Activated naive CD8-positive, alpha-beta T cell treated with anti-CD3 and anti-CD28 coated beads, Interleukin-2, amount 10 ng/mL, durations not matched to agents 7 days and 5 days (primary cell): Measurements from ENCODE around the gene ZNF407. TPM values are rescaled to one million over a fixed set of nuclear protein-coding genes. Genes with fewer than 3 reads are reported as not detected.

Experiments
- ATAC-seq: fragments of 150-1000 bp; cut with Tn5 transposase; one replicate; pipeline ENCODE4 v1.10.0; 2021; ENCODE audit warnings: low read depth, moderate library complexity
- POLR2A ChIA-PET: fragments of 350-600 bp; sonication (Branson Sonifier 250); formaldehyde crosslinking; loops from one replicate; lab custom pipeline; 2021; ENCODE audit warnings: antibody characterized with exemption; lab: Charles Lee
- DNase-seq: peaks from one replicate; pipeline ENCODE4 v3.0.0; 2021
- H3K27ac Mint-ChIP-seq: one replicate; pipeline ENCODE4 v1.8.0; 2022; ENCODE audit warnings: mild to moderate bottlenecking, mixed read lengths
- H3K27me3 Mint-ChIP-seq: one replicate; pipeline ENCODE4 v1.8.0; 2022; ENCODE audit warnings: mild to moderate bottlenecking, moderate library complexity, mixed read lengths
- H3K36me3 Mint-ChIP-seq: one replicate; pipeline ENCODE4 v1.8.0; 2021; ENCODE audit warnings: mild to moderate bottlenecking, mixed read lengths
- H3K4me1 Mint-ChIP-seq: one replicate; pipeline ENCODE4 v1.8.0; 2021; ENCODE audit warnings: mixed read lengths
- H3K4me3 Mint-ChIP-seq: one replicate; pipeline ENCODE4 v1.8.0; 2022; ENCODE audit warnings: mild to moderate bottlenecking, moderate library complexity, mixed read lengths
- H3K9me3 Mint-ChIP-seq: one replicate; pipeline ENCODE4 v1.8.0; 2021; ENCODE audit warnings: mixed read lengths
- total RNA-seq, 2 experiments: library from RNA; stranded (reverse); gene quantifications; one replicate each; pipeline ENCODE4 v1.2.3, GENCODE V29; 2021

Gene ZNF407
- total RNA-seq, 2 experiments from 2014 or later: 16.9 to 17.1 TPM

- H3K4me3 Mint-ChIP-seq: no peak overlapping the region
- H3K9me3 Mint-ChIP-seq: no peaks in the 10 kb centered on the region
- no peaks in the 10 kb centered on the region for H3K4me1 Mint-ChIP-seq
- no peaks in the 10 kb centered on the region for H3K36me3 Mint-ChIP-seq
- H3K27me3 Mint-ChIP-seq: no peaks in the 10 kb centered on the region
- no peak overlapping the region for H3K27ac Mint-ChIP-seq
- ATAC-seq (no peak), DNase-seq (no peak)
- POLR2A ChIA-PET: no interaction called here
Measured at GRCh38 chr18:75036917-75037688, 439.4 kb downstream of the ZNF407 start.

- DNase-seq (no peak), ATAC-seq (no peak)
- POLR2A ChIA-PET: no interaction called here
- Mint-ChIP-seq H3K36me3 (no peaks in the 10 kb centered on the region), H3K4me3 (no peak overlapping the region), H3K27me3 (no peaks in the 10 kb centered on the region), H3K9me3 (no peaks in the 10 kb centered on the region), H3K4me1 (no peaks in the 10 kb centered on the region), H3K27ac (no peak overlapping the region)
Measured at GRCh38 chr18:75037689-75037955, 440.0 kb downstream of the ZNF407 start.

GRCh38 chr18:75041586-75041985 lies 443.9 kb downstream of the ZNF407 start:
- H3K27me3 Mint-ChIP-seq: no peaks in the 10 kb centered on the region
- H3K4me3 Mint-ChIP-seq: no peak overlapping the region
- no peaks in the 10 kb centered on the region for H3K4me1 Mint-ChIP-seq
- H3K36me3 Mint-ChIP-seq: no peaks in the 10 kb centered on the region
- POLR2A ChIA-PET: no interaction called here
- DNase-seq (no peak), ATAC-seq (no peak)
- no peaks in the 10 kb centered on the region for H3K9me3 Mint-ChIP-seq
- no peak overlapping the region for H3K27ac Mint-ChIP-seq

GRCh38 chr18:75043478-75043877 lies 445.8 kb downstream of the ZNF407 start:
- Mint-ChIP-seq H3K27me3 (no peaks in the 10 kb centered on the region), H3K4me1 (no peaks in the 10 kb centered on the region), H3K9me3 (no peaks in the 10 kb centered on the region), H3K36me3 (no peaks in the 10 kb centered on the region), H3K4me3 (no peak overlapping the region), H3K27ac (no peak overlapping the region)
- no peak for DNase-seq
- POLR2A ChIA-PET: no interaction called here
- no peak for ATAC-seq

DNA sequence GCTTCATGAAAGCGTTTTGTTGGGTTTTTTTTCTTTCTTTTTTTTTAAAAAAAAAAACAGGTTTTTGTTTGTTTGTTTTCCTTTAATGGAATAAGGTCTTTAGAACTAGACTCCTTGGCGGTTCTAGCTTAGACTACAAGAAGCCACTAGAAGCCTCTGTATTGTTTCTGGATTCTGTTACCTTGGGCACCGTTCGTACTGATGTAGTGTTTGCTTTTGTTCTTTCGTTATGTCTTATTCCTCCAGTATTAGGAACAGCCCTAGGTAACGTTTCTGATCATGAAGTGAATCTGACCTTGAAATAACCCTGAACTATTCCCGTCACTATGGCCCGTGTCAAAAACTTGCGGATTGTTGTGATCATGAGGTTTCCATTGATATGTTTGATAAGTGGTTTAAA lies 446.6 kb downstream of the ZNF407 start:
- DNase-seq (no peak), ATAC-seq (no peak)
- H3K4me1 Mint-ChIP-seq: no peaks in the 10 kb centered on the region
- no peaks in the 10 kb centered on the region for H3K36me3 Mint-ChIP-seq
- no peaks in the 10 kb centered on the region for H3K9me3 Mint-ChIP-seq
- H3K27ac Mint-ChIP-seq: no peak overlapping the region
- no peak overlapping the region for H3K4me3 Mint-ChIP-seq
- H3K27me3 Mint-ChIP-seq: no peaks in the 10 kb centered on the region
- POLR2A ChIA-PET: no interaction called here

DNA sequence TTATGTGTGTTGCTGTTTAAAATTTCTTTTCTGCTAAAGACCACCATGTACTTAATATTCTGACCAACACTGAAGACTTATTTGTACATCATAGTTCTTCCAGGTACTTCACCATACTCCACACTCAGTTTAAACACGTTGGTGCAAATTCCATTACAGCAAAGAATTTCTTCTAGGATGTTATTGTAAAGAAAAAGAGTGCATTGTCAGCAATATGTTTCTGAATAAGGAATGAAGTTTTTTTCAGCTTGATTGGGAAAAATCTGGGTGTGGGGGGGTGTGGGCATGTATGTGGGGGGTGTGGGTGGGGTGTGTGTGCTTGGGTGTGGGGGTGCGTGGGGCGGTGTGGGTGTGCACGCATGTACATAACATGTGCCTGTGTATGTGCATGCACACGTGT lies 447.1 kb downstream of the ZNF407 start:
- H3K4me3 Mint-ChIP-seq: no peak overlapping the region
- H3K27me3 Mint-ChIP-seq: no peaks in the 10 kb centered on the region
- H3K27ac Mint-ChIP-seq: no peak overlapping the region
- no peaks in the 10 kb centered on the region for H3K9me3 Mint-ChIP-seq
- ATAC-seq (no peak), DNase-seq (no peak)
- peaks cover 2% of the 10 kb centered on the region for H3K4me1 Mint-ChIP-seq
- POLR2A ChIA-PET: no interaction called here
- H3K36me3 Mint-ChIP-seq: no peaks in the 10 kb centered on the region

DNA sequence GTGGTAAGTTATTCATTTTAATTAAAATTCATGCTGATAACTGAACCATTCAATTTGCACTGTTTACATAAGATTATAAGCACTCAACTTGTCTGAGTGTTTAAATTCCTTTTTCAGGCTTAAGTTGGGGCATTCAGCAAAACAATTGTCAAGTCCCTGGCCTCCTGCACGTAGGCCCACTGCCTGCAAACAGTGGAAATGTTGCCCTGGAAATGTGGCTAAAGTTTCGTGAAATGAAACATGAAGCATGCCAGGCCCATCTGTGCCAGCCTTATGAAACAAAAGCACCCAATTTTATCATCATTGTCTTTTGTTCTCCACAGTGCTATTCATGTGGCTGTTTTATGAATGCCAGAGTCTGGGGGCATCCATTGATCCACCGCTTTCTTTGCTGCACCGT lies 447.6 kb downstream of the ZNF407 start:
- no peak for ATAC-seq
- Mint-ChIP-seq H3K36me3 (no peaks in the 10 kb centered on the region), H3K9me3 (no peaks in the 10 kb centered on the region), H3K27me3 (no peaks in the 10 kb centered on the region), H3K27ac (no peak overlapping the region), H3K4me3 (no peak overlapping the region), H3K4me1 (peaks cover 2% of the 10 kb centered on the region)
- POLR2A ChIA-PET: no interaction called here
- no peak for DNase-seq

DNA sequence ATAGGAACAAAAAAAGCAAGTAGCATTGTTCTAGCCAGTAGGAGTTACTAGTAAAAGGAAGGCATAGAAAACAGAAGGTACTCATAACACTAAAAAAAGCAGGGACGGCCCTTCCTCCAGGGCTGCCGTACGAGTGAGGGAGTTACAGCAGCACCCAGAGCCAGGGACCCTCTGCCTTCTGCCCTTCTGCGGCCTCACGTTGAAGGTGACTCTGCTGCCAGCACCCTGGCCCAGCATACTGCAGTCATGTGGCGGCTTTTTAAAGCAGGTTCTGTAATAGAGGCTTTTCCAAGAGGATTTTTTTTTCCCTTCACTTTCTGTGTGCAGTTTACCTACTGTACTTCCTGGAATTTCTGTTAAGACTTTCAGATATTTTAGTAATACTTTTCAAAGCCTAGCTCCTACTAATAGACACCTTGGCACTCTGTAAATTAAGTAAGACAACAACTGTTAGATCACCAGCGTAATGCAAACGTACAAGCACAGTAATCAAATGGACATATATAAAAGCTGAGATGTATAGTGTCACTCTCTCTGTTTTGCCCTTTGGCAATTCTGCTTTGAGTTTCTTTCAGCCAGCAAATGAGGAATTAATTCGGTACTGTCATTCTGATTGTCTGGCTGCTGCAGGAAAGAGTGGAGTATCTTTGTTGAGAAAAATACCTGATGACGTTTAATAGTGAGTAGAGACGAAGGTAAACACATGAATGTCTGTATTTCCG lies 449.7 kb downstream of the ZNF407 start:
- Mint-ChIP-seq H3K27ac (no peak overlapping the region), H3K4me3 (no peak overlapping the region), H3K27me3 (no peaks in the 10 kb centered on the region), H3K4me1 (peaks cover 2% of the 10 kb centered on the region), H3K9me3 (no peaks in the 10 kb centered on the region), H3K36me3 (no peaks in the 10 kb centered on the region)
- POLR2A ChIA-PET: no interaction called here
- no peak for ATAC-seq
- DNase-seq: no peak

- H3K27me3 Mint-ChIP-seq: no peaks in the 10 kb centered on the region
- H3K36me3 Mint-ChIP-seq: no peaks in the 10 kb centered on the region
- H3K4me3 Mint-ChIP-seq: no peak overlapping the region
- ATAC-seq (no peak), DNase-seq (no peak)
- peaks cover 4% of the 10 kb centered on the region for H3K4me1 Mint-ChIP-seq
- POLR2A ChIA-PET: no interaction called here
- no peak overlapping the region for H3K27ac Mint-ChIP-seq
- H3K9me3 Mint-ChIP-seq: no peaks in the 10 kb centered on the region
Measured at GRCh38 chr18:75048776-75049454, 451.2 kb downstream of the ZNF407 start.

- Mint-ChIP-seq H3K27me3 (no peaks in the 10 kb centered on the region), H3K36me3 (no peaks in the 10 kb centered on the region), H3K27ac (no peak overlapping the region), H3K9me3 (no peaks in the 10 kb centered on the region), H3K4me1 (peaks cover 4% of the 10 kb centered on the region), H3K4me3 (no peak overlapping the region)
- ATAC-seq (no peak), DNase-seq (no peak)
- POLR2A ChIA-PET: no interaction called here
Measured at GRCh38 chr18:75049455-75049789, 451.8 kb downstream of the ZNF407 start.

DNA sequence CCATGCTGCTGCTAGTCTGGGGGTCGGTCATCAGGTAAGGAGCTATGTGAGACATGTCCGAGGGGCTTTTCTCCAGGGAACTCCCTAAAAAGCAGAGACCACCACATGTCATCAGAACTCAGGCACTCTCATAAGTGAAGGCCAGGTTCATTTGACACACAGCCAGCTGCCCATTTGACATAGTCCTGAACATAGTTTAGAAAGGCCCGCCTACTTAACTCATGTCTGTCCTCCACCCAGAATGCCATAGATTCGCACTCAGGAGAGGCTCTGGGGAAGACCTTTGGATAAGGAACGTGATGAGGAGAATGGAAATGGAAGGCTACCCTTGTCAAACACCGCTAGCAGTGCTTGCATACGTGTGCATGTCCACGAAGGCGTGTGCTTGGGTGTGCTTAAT lies 454.1 kb downstream of the ZNF407 start:
- no peak overlapping the region for H3K4me3 Mint-ChIP-seq
- POLR2A ChIA-PET: no interaction called here
- ATAC-seq (no peak), DNase-seq (no peak)
- no peaks in the 10 kb centered on the region for H3K9me3 Mint-ChIP-seq
- no peaks in the 10 kb centered on the region for H3K36me3 Mint-ChIP-seq
- H3K27me3 Mint-ChIP-seq: no peaks in the 10 kb centered on the region
- H3K4me1 Mint-ChIP-seq: peaks cover 4% of the 10 kb centered on the region
- no peak overlapping the region for H3K27ac Mint-ChIP-seq

- H3K27ac Mint-ChIP-seq: no peak overlapping the region
- H3K36me3 Mint-ChIP-seq: no peaks in the 10 kb centered on the region
- POLR2A ChIA-PET: no interaction called here
- H3K4me3 Mint-ChIP-seq: no peak overlapping the region
- ATAC-seq (no peak), DNase-seq (no peak)
- no peaks in the 10 kb centered on the region for H3K27me3 Mint-ChIP-seq
- H3K9me3 Mint-ChIP-seq: no peaks in the 10 kb centered on the region
- H3K4me1 Mint-ChIP-seq: peaks cover 4% of the 10 kb centered on the region
Measured at GRCh38 chr18:75052475-75052874, 454.8 kb downstream of the ZNF407 start.

DNA sequence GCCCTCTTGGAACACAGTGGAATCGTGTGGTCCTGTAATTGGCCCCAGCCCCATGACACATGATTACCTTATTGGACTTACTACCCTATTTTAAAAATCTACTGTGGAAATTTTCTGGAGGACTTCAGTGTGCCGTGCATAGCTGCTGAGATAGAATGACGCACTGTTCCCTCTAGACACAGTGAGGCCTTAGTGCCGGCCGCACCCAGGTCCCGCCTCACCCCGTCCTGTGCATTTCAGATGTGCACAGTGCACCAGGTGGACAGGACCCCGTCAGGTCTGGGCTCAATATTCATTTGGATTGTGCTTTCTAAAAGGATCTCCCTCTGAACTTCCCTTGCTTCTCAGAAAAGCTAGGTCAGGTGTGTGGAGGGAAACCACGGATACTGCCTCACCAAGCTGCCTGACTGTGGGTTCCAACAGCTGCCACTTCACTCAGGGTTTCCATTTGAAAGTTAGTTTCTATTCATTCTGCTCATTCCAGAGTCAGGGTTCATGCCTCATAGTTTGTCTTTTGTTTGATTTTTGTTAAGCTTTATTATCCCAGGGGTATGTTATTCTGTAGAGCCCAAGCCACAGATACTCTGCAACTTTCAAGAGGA lies 455.5 kb downstream of the ZNF407 start:
- no peak overlapping the region for H3K27ac Mint-ChIP-seq
- peaks cover 4% of the 10 kb centered on the region for H3K4me1 Mint-ChIP-seq
- POLR2A ChIA-PET: interaction anchor here (0.6 kb wide), 1 partner anchor 35 kb away, joined by 3 read pairs; no protein-coding TSS in a partner anchor
- no peak for ATAC-seq
- no peak overlapping the region for H3K4me3 Mint-ChIP-seq
- no peaks in the 10 kb centered on the region for H3K36me3 Mint-ChIP-seq
- no peaks in the 10 kb centered on the region for H3K9me3 Mint-ChIP-seq
- H3K27me3 Mint-ChIP-seq: no peaks in the 10 kb centered on the region
- DNase-seq: no peak

DNA sequence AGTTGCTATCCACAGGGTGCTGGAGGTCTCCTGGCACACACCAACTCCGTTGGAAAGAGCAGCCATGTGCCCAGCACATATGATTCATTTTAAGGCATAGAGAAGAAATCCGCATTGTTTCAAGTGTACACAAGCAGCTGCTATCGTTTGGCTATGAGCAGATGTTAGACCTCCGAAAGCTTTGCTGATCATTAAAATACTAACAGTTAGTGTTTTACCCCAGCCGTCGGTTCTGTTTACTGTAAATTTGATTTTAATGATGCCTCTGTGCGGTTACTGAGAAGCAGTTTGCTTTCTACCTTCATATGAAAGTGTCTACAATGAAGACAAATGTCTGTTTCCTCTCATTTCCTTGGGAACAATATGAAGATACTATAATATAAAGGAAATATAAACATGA lies 456.4 kb downstream of the ZNF407 start:
- ATAC-seq: no peak
- Mint-ChIP-seq H3K27me3 (no peaks in the 10 kb centered on the region), H3K4me1 (peaks cover 4% of the 10 kb centered on the region), H3K27ac (no peak overlapping the region), H3K4me3 (no peak overlapping the region), H3K36me3 (no peaks in the 10 kb centered on the region), H3K9me3 (no peaks in the 10 kb centered on the region)
- DNase-seq: no peak
- POLR2A ChIA-PET: no interaction called here
